Heart left ventricle (tissue), 13 donors: ENCODE measurements around the gene SEMA5B.

Experiments used
- CTCF ChIP-seq, 12 donors: fragments of 200-600 bp; sonication (generic) in 4 of 12; IDR thresholded peaks; one replicate each; pipeline versions ENCODE4 v1.5.0 to v1.8.0; 2018 to 2022; ENCODE audit warnings: antibody characterized with exemption in 12 of 12, mild to moderate bottlenecking in 5 of 12
- POLR2A ChIP-seq, 2 donors: fragments of 450-650 bp; IDR thresholded peaks; one replicate each; pipeline ENCODE4 v1.6.1; 2017; ENCODE audit warnings: antibody characterized with exemption in 2 of 2, mild to moderate bottlenecking in 2 of 2, moderate library complexity in 2 of 2
- donor health status: ischemic (EF 13 %, LVEDD 7.1; RV severe dilation, severe dysfunction).
- donor health status: DM: no; HTN: yes; CAD: no.
- donor health status: DM: no; HTN: no; CAD: no.
- donor health status: ischemic (EF 25% LVEDD 6.9; RV normal size, moderate dysfunction).
- donor health status: ischemic (EF 25% LVEDD 5.7; RV mildly dilated, moderate dysfunction).
- donor health status: ischemic (EF 35%, LVEDD 5.7; RV mildly dilated, moderate dysfunction).
- donor health status: nonischemic (EF 11% LVEDD 7.7; RV severe dilation, severe dysfunction).
- donor health status: DM: yes; HTN: yes; CAD: no.
- donor health status: PGD.
- donor health status: ischemic (EF 29% LVEDD 5.4; RV normal size, mild dysfunction).
- donor health status: nonischemic (EF 23%, LVEDD 6.1; RV moderate dilation, normal function).

GRCh38 chr3:123060054-123060453 is 32.5 kb upstream of the SEMA5B start:
- TF ChIP-seq CTCF (IDR thresholded peaks at IDR 0.05): no peak
- no peak for TF ChIP-seq POLR2A (IDR thresholded peaks at IDR 0.05)
